HG03354 (cell line): ENCODE results near the gene OR56A1.
"Not testable (repeated sequence)": the region's sequence is repeated elsewhere in the genome, so short reads cannot be mapped to it uniquely, and the experiment has no call there.

Source experiments
- ATAC-seq: cut with Tn5 transposase; IDR thresholded peaks from one replicate; pipeline ENCODE4 v1.9.1; 2021; ENCODE audit warnings: mild to moderate bottlenecking; ENCODE audit not compliant: unreplicated experiment, poor library complexity, severe bottlenecking

OR56A1 gene

GRCh38 chr11:6030708-6031405, at the start of gene OR56A1:
Gene OR56A1 (minus strand): TSS chr11:6030758. CDS start chr11:6027692, 3,066 bp downstream.
- no peak for ATAC-seq

GRCh38 chr11:6079463-6079862, 48.9 kb upstream of the OR56A1 start:
- no peak for ATAC-seq

GRCh38 chr11:6077723-6078122, 47.2 kb upstream of the OR56A1 start:
- no peak for ATAC-seq

GRCh38 chr11:6076443-6076842, 45.9 kb upstream of the OR56A1 start:
- ATAC-seq = not testable (repeated sequence)

- ATAC-seq = no peak
Observed at GRCh38 chr11:6067502-6067901, 36.9 kb upstream of the OR56A1 start.

GRCh38 chr11:6062691-6063358, 32.3 kb upstream of the OR56A1 start:
- ATAC-seq = peak; percentile 69

- no peak for ATAC-seq
Observed at GRCh38 chr11:6061475-6061874, 30.9 kb upstream of the OR56A1 start.

GRCh38 chr11:6057452-6057851, 26.9 kb upstream of the OR56A1 start:
- ATAC-seq = no peak

- no peak for ATAC-seq
Observed at GRCh38 chr11:6055569-6055968, 25.0 kb upstream of the OR56A1 start.

- no peak for ATAC-seq
Observed at GRCh38 chr11:6052374-6052773, 21.8 kb upstream of the OR56A1 start.

GRCh38 chr11:6040874-6041273, 10.3 kb upstream of the OR56A1 start:
- no peak for ATAC-seq

- no peak for ATAC-seq
Observed at GRCh38 chr11:6027501-6027900, 3.1 kb downstream of the OR56A1 start.

- no peak for ATAC-seq
Observed at GRCh38 chr11:6025056-6025455, 5.5 kb downstream of the OR56A1 start.

GRCh38 chr11:6022956-6023355, 7.6 kb downstream of the OR56A1 start:
- ATAC-seq = no peak

- ATAC-seq = no peak
Observed at GRCh38 chr11:6013042-6013441, 17.5 kb downstream of the OR56A1 start.

- no peak for ATAC-seq
Observed at GRCh38 chr11:6012035-6012668, 18.4 kb downstream of the OR56A1 start.

GRCh38 chr11:6006846-6007245, 23.7 kb downstream of the OR56A1 start, which contains the start of gene OR56A4:
Gene OR56A4 (minus strand): TSS chr11:6006946. CDS start chr11:6002992, 3,954 bp downstream.
- no peak for ATAC-seq

- no peak for ATAC-seq
Observed at GRCh38 chr11:6006395-6006794, 24.2 kb downstream of the OR56A1 start.

GRCh38 chr11:6002202-6002699, 28.3 kb downstream of the OR56A1 start:
- ATAC-seq = no peak

- ATAC-seq = no peak
Observed at GRCh38 chr11:5994791-5995190, 35.8 kb downstream of the OR56A1 start.
